DOHH2 (cell line): ENCODE measurements around the gene VWA5B1.
"Not testable (repeated sequence)": the region's sequence is repeated elsewhere in the genome, so short reads cannot be mapped to it uniquely, and the experiment has no call there.

Experiments used
- H3F3A ChIP-seq: fragments of 200-600 bp; sonication (generic), shearing (Covaris generic); 2 replicates; pipeline ENCODE4 v1.6.0; 2016; ENCODE audit warnings: antibody characterized with exemption, mild to moderate bottlenecking; ENCODE audit not compliant: control insufficient read depth, insufficient read depth
- H3K27ac ChIP-seq: fragments of 200-600 bp; sonication (generic); 2 replicates; pipeline ENCODE4 v1.5.1; 2014; ENCODE audit warnings: low read depth, mild to moderate bottlenecking, low read length, moderate library complexity
- H3K27me3 ChIP-seq: fragments of 200-600 bp; sonication (generic); 2 replicates; pipeline ENCODE4 v1.6.1; 2014; ENCODE audit warnings: mild to moderate bottlenecking, low read length, mixed read lengths; ENCODE audit not compliant: control insufficient read depth
- H3K36me3 ChIP-seq: fragments of 200-600 bp; sonication (generic); 2 replicates; pipeline ENCODE4 v1.6.1; 2014; ENCODE audit warnings: mild to moderate bottlenecking, low read length, moderate library complexity, mixed read lengths; ENCODE audit not compliant: control insufficient read depth
- H3K4me1 ChIP-seq: fragments of 200-600 bp; sonication (generic); 2 replicates; pipeline ENCODE4 v1.6.1; 2014; ENCODE audit warnings: mild to moderate bottlenecking, low read length, mixed read lengths; ENCODE audit not compliant: control insufficient read depth
- H3K4me2 ChIP-seq: fragments of 200-600 bp; sonication (generic); 2 replicates; pipeline ENCODE4 v1.6.0; 2014; ENCODE audit warnings: mild to moderate bottlenecking, low read length, moderate library complexity
- H3K4me3 ChIP-seq: fragments of 200-600 bp; sonication (generic); 2 replicates; pipeline ENCODE4 v1.5.1; 2014; ENCODE audit warnings: mild to moderate bottlenecking, low read length, mixed read lengths
- H3K79me2 ChIP-seq: fragments of 200-600 bp; sonication (generic); 2 replicates; pipeline ENCODE4 v1.6.1; 2014; ENCODE audit warnings: mild to moderate bottlenecking, low read length, mixed read lengths; ENCODE audit not compliant: control insufficient read depth
- H3K9me2 ChIP-seq: fragments of 200-600 bp; sonication (generic); replicated peaks from 2 replicates; pipeline ENCODE4 v1.6.1; 2014; ENCODE audit warnings: mild to moderate bottlenecking, low read length, mixed read lengths; ENCODE audit not compliant: control insufficient read depth
- H3K9me3 ChIP-seq: fragments of 200-600 bp; sonication (generic); 2 replicates; pipeline ENCODE4 v1.6.1; 2014; ENCODE audit warnings: antibody characterized with exemption, low read length, mixed read lengths; ENCODE audit not compliant: control insufficient read depth, insufficient read depth
- H4K20me1 ChIP-seq: fragments of 200-600 bp; sonication (generic); 2 replicates; pipeline ENCODE4 v1.6.0; 2014; ENCODE audit warnings: low read depth, mild to moderate bottlenecking, antibody characterized with exemption, low read length, moderate library complexity; ENCODE audit not compliant: control insufficient read depth, insufficient read depth
- CTCF ChIP-seq: fragments of 200-600 bp; sonication (generic); IDR thresholded peaks from one replicate; pipeline ENCODE4 v1.5.1; 2014; ENCODE audit warnings: antibody characterized with exemption, mild to moderate bottlenecking, low read depth, low read length; ENCODE audit not compliant: poor library complexity, severe bottlenecking
- EZH2phosphoT487 ChIP-seq: fragments of 200-600 bp; sonication (generic); IDR thresholded peaks from 2 replicates; pipeline ENCODE4 v1.6.1; 2017; ENCODE audit warnings: borderline replicate concordance, mild to moderate bottlenecking, antibody characterized with exemption, low read length, moderate library complexity, mixed read lengths

Gene VWA5B1

GRCh38 chr1:20284046-20284445, 6.6 kb upstream of the VWA5B1 start:
- Histone ChIP-seq H3K9me3 (no peaks in the 10 kb centered on the region), H4K20me1 (no peaks in the 10 kb centered on the region), H3K36me3 (no peaks in the 10 kb centered on the region), H3K79me2 (no peaks in the 10 kb centered on the region), H3K4me3 (no peak overlapping the region), H3K9me2 (no peaks in the 10 kb centered on the region), H3K4me2 (no peak overlapping the region), H3K27ac (no peak overlapping the region), H3K27me3 (peaks cover 14% of the 10 kb centered on the region), H3K4me1 (no peaks in the 10 kb centered on the region), H3F3A (no peaks in the 10 kb centered on the region)
- TF ChIP-seq CTCF: no peak
- no peak for TF ChIP-seq EZH2phosphoT487

- H4K20me1 ChIP-seq: no peaks in the 10 kb centered on the region
- no peak overlapping the region for H3K4me3 ChIP-seq
- H3K27ac ChIP-seq: no peak overlapping the region
- TF ChIP-seq CTCF (no peak), EZH2phosphoT487 (no peak)
- no peaks in the 10 kb centered on the region for H3K36me3 ChIP-seq
- no peaks in the 10 kb centered on the region for H3K79me2 ChIP-seq
- peaks cover 11% of the 10 kb centered on the region; the same call in 1 of the 2 replicates for H3K27me3 ChIP-seq
- no peaks in the 10 kb centered on the region for H3K4me1 ChIP-seq
- no peaks in the 10 kb centered on the region for H3K9me2 ChIP-seq
- no peaks in the 10 kb centered on the region for H3F3A ChIP-seq
- no peak overlapping the region for H3K4me2 ChIP-seq
- no peaks in the 10 kb centered on the region for H3K9me3 ChIP-seq
Observed at GRCh38 chr1:20284625-20285024, 6.0 kb upstream of the VWA5B1 start.

DNA sequence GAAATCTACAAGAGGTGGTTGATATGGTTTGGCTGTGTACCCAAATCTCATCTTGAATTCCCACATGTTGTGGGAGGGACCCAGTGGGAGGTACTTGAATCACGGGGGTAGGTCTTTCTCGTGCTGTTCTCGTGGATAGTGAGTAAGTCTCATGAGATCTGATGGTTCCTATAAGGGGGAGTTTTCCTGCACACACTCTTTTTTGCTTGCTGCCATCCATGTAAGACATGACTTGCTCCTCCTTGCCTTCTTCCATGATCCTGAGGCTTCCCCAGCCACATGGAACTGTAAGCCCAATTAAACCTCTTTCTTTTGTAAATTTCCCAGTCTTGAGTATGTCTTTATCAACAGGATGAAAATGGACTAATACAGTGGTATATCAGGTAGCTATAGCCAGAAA, 5.2 kb upstream of the VWA5B1 start:
- H3K36me3 ChIP-seq: no peaks in the 10 kb centered on the region

GRCh38 chr1:20287696-20288095, 3.0 kb upstream of the VWA5B1 start:
- H3K4me1 ChIP-seq, H3K9me3 ChIP-seq, H3K4me3 ChIP-seq, H4K20me1 ChIP-seq, H3K36me3 ChIP-seq, H3K9me2 ChIP-seq, H3F3A ChIP-seq, H3K79me2 ChIP-seq, H3K4me2 ChIP-seq, H3K27me3 ChIP-seq, H3K27ac ChIP-seq: not testable (repeated sequence)

More for the DNA sequence above, 5.2 kb upstream of the VWA5B1 start:
- Histone ChIP-seq H3K9me2 (no peaks in the 10 kb centered on the region), H3K27ac (no peak overlapping the region), H3F3A (no peaks in the 10 kb centered on the region), H3K4me2 (no peak overlapping the region), H3K9me3 (no peaks in the 10 kb centered on the region), H3K27me3 (peaks cover 11% of the 10 kb centered on the region; the same call in 1 of the 2 replicates), H3K4me1 (no peaks in the 10 kb centered on the region), H3K4me3 (no peak overlapping the region), H4K20me1 (no peaks in the 10 kb centered on the region), H3K79me2 (no peaks in the 10 kb centered on the region)
- TF ChIP-seq CTCF (no peak), EZH2phosphoT487 (no peak)
